Ramos (cell line): ENCODE results near the gene SMPD3.

Experiments used
- in situ Hi-C: fragments of 300-500 bp; cut with MboI; formaldehyde crosslinking; loops from one replicate; pipeline ENCODE4 v1.14.3; 2022; ENCODE audit warnings: low sequenced_read_pairs; ENCODE audit not compliant: unreplicated experiment

Gene SMPD3

GRCh38 chr16:68346892-68347480 is 101.3 kb downstream of the SMPD3 start:
- in situ Hi-C loops = no loop called here

- in situ Hi-C loops = no loop called here
Measured at GRCh38 chr16:68345958-68346635, 102.2 kb downstream of the SMPD3 start.

- in situ Hi-C loops = no loop called here
Measured at GRCh38 chr16:68345351-68345810, 102.9 kb downstream of the SMPD3 start.

GRCh38 chr16:68344252-68344651 is 104.1 kb downstream of the SMPD3 start:
- in situ Hi-C loops = no loop called here

- in situ Hi-C loops = no loop called here
Measured at GRCh38 chr16:68343137-68343536, 105.2 kb downstream of the SMPD3 start.

GRCh38 chr16:68342620-68343019 is 105.7 kb downstream of the SMPD3 start:
- in situ Hi-C loops = no loop called here

GRCh38 chr16:68339214-68339613 is 109.1 kb downstream of the SMPD3 start:
- in situ Hi-C loops = no loop called here

- in situ Hi-C loops = no loop called here
Measured at GRCh38 chr16:68338326-68339119, 109.8 kb downstream of the SMPD3 start.

GRCh38 chr16:68335175-68335574 is 113.1 kb downstream of the SMPD3 start:
- in situ Hi-C loops = no loop called here

- in situ Hi-C loops = loop anchor here (5.0 kb wide), 1 partner anchor 90 kb away; no protein-coding TSS in a partner anchor
Measured at GRCh38 chr16:68332411-68333121, 115.7 kb downstream of the SMPD3 start.

- in situ Hi-C loops = loop anchor here (5.0 kb wide), 1 partner anchor 90 kb away; no protein-coding TSS in a partner anchor
Measured at GRCh38 chr16:68331879-68332410, 116.4 kb downstream of the SMPD3 start.

- in situ Hi-C loops = no loop called here
Measured at GRCh38 chr16:68328860-68329390, 119.4 kb downstream of the SMPD3 start.

GRCh38 chr16:68328151-68328859 is 120.0 kb downstream of the SMPD3 start:
- in situ Hi-C loops = no loop called here

GRCh38 chr16:68324780-68325357 is 123.4 kb downstream of the SMPD3 start:
- in situ Hi-C loops = no loop called here

- in situ Hi-C loops = no loop called here
Measured at GRCh38 chr16:68324336-68324735, 124.0 kb downstream of the SMPD3 start.

- in situ Hi-C loops = no loop called here
Measured at GRCh38 chr16:68319185-68319908, 129.0 kb downstream of the SMPD3 start.

- in situ Hi-C loops = no loop called here
Measured at GRCh38 chr16:68313116-68313515, 135.2 kb downstream of the SMPD3 start.

- in situ Hi-C loops = no loop called here
Measured at GRCh38 chr16:68310774-68311511, 137.4 kb downstream of the SMPD3 start, which contains the start of the genes PRMT7 and SLC7A6OS. Gene PRMT7 (plus strand): TSS chr16:68311019. CDS start chr16:68315980, 4,961 bp downstream. Gene SLC7A6OS (minus strand): TSS chr16:68310946. CDS start chr16:68310926, 20 bp downstream.
